OCI-LY7 (cell line): ENCODE data around the gene GLIS1. TPM values are rescaled to one million over a fixed set of nuclear protein-coding genes. Genes with fewer than 3 reads are reported as not detected.

Experiments
- BruUV-seq: library from RNA; stranded (reverse); fragments of 400-500 nt; replicated peaks from 2 replicates; lab custom pipeline; 2021; lab: Mats Ljungman, UMichigan
- CTCF ChIA-PET: fragments of 300-600 bp; sonication (Branson Sonifier 250); formaldehyde crosslinking; loops from one replicate; lab custom pipeline; 2022; ENCODE audit warnings: antibody characterized with exemption; ENCODE audit not compliant: unreplicated experiment; lab: Charles Lee
- POLR2A ChIA-PET: fragments of 300-600 bp; sonication (Branson Sonifier 250); formaldehyde crosslinking; loops from one replicate; lab custom pipeline; 2022; ENCODE audit warnings: antibody characterized with exemption; lab: Charles Lee
- DNase-seq: peaks from one replicate; pipeline ENCODE4 v3.0.0-alpha.2; 2015; ENCODE audit warnings: low spot score
- H2AFZ ChIP-seq: fragments of 200-600 bp; sonication (generic), shearing (Covaris generic); 2 replicates; pipeline ENCODE4 v1.6.1; 2014; ENCODE audit warnings: mild to moderate bottlenecking, antibody characterized with exemption, low read length, moderate library complexity
- H3K27ac ChIP-seq: fragments of 200-600 bp; sonication (generic); 2 replicates; pipeline ENCODE4 v1.5.1; 2014; ENCODE audit warnings: mixed run types, low read depth, mild to moderate bottlenecking, moderate library complexity, low read length, inconsistent platforms; ENCODE audit not compliant: poor library complexity, severe bottlenecking
- H3K36me3 ChIP-seq: fragments of 200-600 bp; sonication (generic); 2 replicates; pipeline ENCODE4 v1.6.1; 2014; ENCODE audit warnings: mild to moderate bottlenecking, antibody characterized with exemption, low read length, moderate library complexity, mixed read lengths; ENCODE audit not compliant: insufficient read depth
- H3K4me1 ChIP-seq: fragments of 200-600 bp; sonication (generic); 2 replicates; pipeline ENCODE4 v1.5.1; 2014; ENCODE audit warnings: mild to moderate bottlenecking, low read length; ENCODE audit not compliant: insufficient read depth, poor library complexity, severe bottlenecking
- H3K4me2 ChIP-seq: fragments of 200-600 bp; sonication (generic); 2 replicates; pipeline ENCODE4 v1.6.1; 2014; ENCODE audit warnings: mild to moderate bottlenecking, low read length
- H3K4me3 ChIP-seq: fragments of 200-600 bp; sonication (generic); 2 replicates; pipeline ENCODE4 v1.5.1; 2014; ENCODE audit warnings: mild to moderate bottlenecking, low read depth, low read length; ENCODE audit not compliant: poor library complexity, severe bottlenecking
- H3K79me2 ChIP-seq: fragments of 200-600 bp; sonication (generic); 2 replicates; pipeline ENCODE4 v1.6.1; 2016; ENCODE audit warnings: low read depth, mild to moderate bottlenecking, low read length, moderate library complexity, mixed read lengths; ENCODE audit not compliant: insufficient read depth
- H3K9me2 ChIP-seq: fragments of 200-600 bp; sonication (generic); 2 replicates; pipeline ENCODE4 v1.6.1; 2016; ENCODE audit warnings: mild to moderate bottlenecking, low read length, mixed read lengths; ENCODE audit not compliant: insufficient read depth
- H3K9me3 ChIP-seq: fragments of 200-600 bp; sonication (generic); 2 replicates; pipeline ENCODE4 v1.6.1; 2014; ENCODE audit warnings: mild to moderate bottlenecking, mixed run types, low read length, mixed read lengths
- H4K20me1 ChIP-seq: fragments of 200-600 bp; sonication (generic); 2 replicates; pipeline ENCODE4 v1.6.1; 2014; ENCODE audit warnings: mild to moderate bottlenecking, antibody characterized with exemption, low read length, moderate library complexity, mixed read lengths; ENCODE audit not compliant: insufficient read depth
- EZH2phosphoT487 ChIP-seq: fragments of 200-600 bp; sonication (generic); IDR thresholded peaks from 2 replicates; pipeline ENCODE4 v1.6.1; 2018; ENCODE audit warnings: low read depth, borderline replicate concordance, mild to moderate bottlenecking, mixed run types, antibody characterized with exemption, low read length, moderate library complexity, mixed read lengths
- intact Hi-C: fragments of 100-400 bp; cut with micrococcal nuclease; formaldehyde crosslinking; loops from one replicate; pipeline ENCODE4 v1.10.0; 2022; ENCODE audit not compliant: unreplicated experiment
- total RNA-seq, 2 experiments: library from RNA; depleted of rRNA in 1 of 2; stranded (reverse); fragments of >200 nt in 1 of 2; shearing (Covaris generic) in 1 of 2; gene quantifications; 2 replicates each; pipeline ENCODE4 v1.2.3, GENCODE V29; 2014 to 2022
- TF ChIP-seq, protein P1 (sequence below): fragments of 200-600 bp; sonication (generic); conservative IDR thresholded peaks from 2 replicates; pipeline ENCODE4 v1.5.1; 2014; ENCODE audit warnings: mild to moderate bottlenecking, antibody characterized with exemption, low read length, moderate library complexity, mixed read lengths

GLIS1 gene
- total RNA-seq, 2 experiments from 2014 or later, result not detected

GRCh38 chr1:53737648-53738204 lies 1.2 kb downstream of the GLIS1 start:
- Histone ChIP-seq H3K4me3 (no peak overlapping the region), H3K79me2 (no peaks in the 10 kb centered on the region), H2AFZ (no peak overlapping the region), H3K27ac (no peak overlapping the region), H3K36me3 (no peaks in the 10 kb centered on the region), H3K9me3 (0 out of 2 replicates have a peak, but pooled peaks cover 4% of the 10 kb centered on the region), H3K9me2 (no peaks in the 10 kb centered on the region), H4K20me1 (no peaks in the 10 kb centered on the region), H3K4me1 (no peaks in the 10 kb centered on the region), H3K4me2 (no peak overlapping the region)
- CTCF ChIA-PET, result no interaction called here
- no peak for DNase-seq
- TF ChIP-seq, protein P1, sequence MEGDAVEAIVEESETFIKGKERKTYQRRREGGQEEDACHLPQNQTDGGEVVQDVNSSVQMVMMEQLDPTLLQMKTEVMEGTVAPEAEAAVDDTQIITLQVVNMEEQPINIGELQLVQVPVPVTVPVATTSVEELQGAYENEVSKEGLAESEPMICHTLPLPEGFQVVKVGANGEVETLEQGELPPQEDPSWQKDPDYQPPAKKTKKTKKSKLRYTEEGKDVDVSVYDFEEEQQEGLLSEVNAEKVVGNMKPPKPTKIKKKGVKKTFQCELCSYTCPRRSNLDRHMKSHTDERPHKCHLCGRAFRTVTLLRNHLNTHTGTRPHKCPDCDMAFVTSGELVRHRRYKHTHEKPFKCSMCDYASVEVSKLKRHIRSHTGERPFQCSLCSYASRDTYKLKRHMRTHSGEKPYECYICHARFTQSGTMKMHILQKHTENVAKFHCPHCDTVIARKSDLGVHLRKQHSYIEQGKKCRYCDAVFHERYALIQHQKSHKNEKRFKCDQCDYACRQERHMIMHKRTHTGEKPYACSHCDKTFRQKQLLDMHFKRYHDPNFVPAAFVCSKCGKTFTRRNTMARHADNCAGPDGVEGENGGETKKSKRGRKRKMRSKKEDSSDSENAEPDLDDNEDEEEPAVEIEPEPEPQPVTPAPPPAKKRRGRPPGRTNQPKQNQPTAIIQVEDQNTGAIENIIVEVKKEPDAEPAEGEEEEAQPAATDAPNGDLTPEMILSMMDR, result no peak
- no peak for TF ChIP-seq EZH2phosphoT487
- BruUV-seq, result no TSS peak
- intact Hi-C loops, result no loop called here
- POLR2A ChIA-PET, result interaction anchor here (0.7 kb wide), 1 partner anchor 310 kb away, joined by 3 read pairs; no protein-coding TSS in a partner anchor

- H4K20me1 ChIP-seq, result no peaks in the 10 kb centered on the region
- no TSS peak for BruUV-seq
- ChIA-PET CTCF (no interaction called here), POLR2A (interaction anchor here (1.4 kb wide), 1 partner anchor 57 kb away, joined by 4 read pairs; no protein-coding TSS in a partner anchor)
- no peaks in the 10 kb centered on the region for H3K4me1 ChIP-seq
- H3K79me2 ChIP-seq, result no peaks in the 10 kb centered on the region
- no peak for TF ChIP-seq EZH2phosphoT487
- TF ChIP-seq, protein P1, result no peak
- DNase-seq, result no peak
- H3K27ac ChIP-seq, result no peak overlapping the region
- H3K9me2 ChIP-seq, result no peaks in the 10 kb centered on the region
- H3K36me3 ChIP-seq, result no peaks in the 10 kb centered on the region
- H3K4me2 ChIP-seq, result no peak overlapping the region
- no peak overlapping the region for H2AFZ ChIP-seq
- H3K9me3 ChIP-seq, result no peaks in the 10 kb centered on the region
- intact Hi-C loops, result no loop called here
- no peak overlapping the region for H3K4me3 ChIP-seq
Observed at GRCh38 chr1:53736290-53736689, 2.7 kb downstream of the GLIS1 start.

DNA sequence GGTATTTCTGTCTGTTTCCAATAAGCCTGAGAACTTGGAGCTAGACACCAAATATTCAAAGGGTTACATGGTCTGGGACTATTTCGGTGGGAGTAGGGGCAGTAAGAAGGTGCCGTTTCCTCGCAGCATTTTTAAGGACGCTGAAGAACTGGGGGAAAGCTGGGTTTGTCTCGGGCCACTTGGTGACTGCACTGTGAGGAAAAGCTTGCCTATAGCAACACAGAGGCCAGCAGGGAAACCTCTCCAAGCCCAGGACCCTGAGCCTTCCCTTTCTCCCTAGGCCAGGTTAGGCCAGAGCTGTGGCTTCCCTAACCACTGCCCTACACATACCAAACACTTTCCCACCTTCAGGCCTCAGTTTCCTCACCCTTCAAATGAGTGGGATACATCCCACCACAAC lies 3.3 kb downstream of the GLIS1 start:
- Histone ChIP-seq H3K79me2 (no peaks in the 10 kb centered on the region), H3K4me2 (no peak overlapping the region), H4K20me1 (no peaks in the 10 kb centered on the region), H3K9me3 (no peaks in the 10 kb centered on the region), H2AFZ (no peak overlapping the region), H3K27ac (no peak overlapping the region), H3K36me3 (no peaks in the 10 kb centered on the region), H3K4me3 (no peak overlapping the region), H3K4me1 (no peaks in the 10 kb centered on the region), H3K9me2 (no peaks in the 10 kb centered on the region)
- CTCF ChIA-PET, result no interaction called here
- TF ChIP-seq, protein P1, result no peak
- no peak for TF ChIP-seq EZH2phosphoT487
- DNase-seq, result no peak
- intact Hi-C loops, result no loop called here
- POLR2A ChIA-PET, result interaction anchor here (1.4 kb wide), 1 partner anchor 56 kb away, joined by 4 read pairs; no protein-coding TSS in a partner anchor
- no TSS peak for BruUV-seq
